OCI-M2 (cell line): ENCODE results near the gene MYOF.

Source experiments
- DNase-seq: peaks from one replicate; lab custom pipeline; 2025; ENCODE audit not compliant: unreplicated experiment; lab: John Stamatoyannopoulos, UW

MYOF gene

DNA sequence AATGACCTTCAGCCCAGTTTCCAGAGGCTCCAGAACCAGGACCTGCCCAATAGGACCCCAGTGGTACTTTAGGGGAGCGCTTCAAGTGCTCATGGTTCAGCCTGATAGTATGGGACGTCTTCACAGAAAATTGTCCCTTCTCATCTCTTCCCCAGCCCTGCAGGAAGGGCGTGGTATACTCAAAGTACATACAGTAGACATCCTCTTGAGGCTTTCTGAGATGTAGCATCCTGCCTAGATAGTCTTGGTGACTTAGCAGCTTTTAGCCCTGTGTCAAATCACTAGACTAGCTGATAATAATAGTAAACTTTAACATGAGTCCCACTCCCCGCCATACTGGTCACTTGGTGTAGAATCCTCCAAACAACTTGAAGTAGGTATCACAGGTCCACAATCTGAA, 215.3 kb downstream of the MYOF start:
- no peak for DNase-seq

DNA sequence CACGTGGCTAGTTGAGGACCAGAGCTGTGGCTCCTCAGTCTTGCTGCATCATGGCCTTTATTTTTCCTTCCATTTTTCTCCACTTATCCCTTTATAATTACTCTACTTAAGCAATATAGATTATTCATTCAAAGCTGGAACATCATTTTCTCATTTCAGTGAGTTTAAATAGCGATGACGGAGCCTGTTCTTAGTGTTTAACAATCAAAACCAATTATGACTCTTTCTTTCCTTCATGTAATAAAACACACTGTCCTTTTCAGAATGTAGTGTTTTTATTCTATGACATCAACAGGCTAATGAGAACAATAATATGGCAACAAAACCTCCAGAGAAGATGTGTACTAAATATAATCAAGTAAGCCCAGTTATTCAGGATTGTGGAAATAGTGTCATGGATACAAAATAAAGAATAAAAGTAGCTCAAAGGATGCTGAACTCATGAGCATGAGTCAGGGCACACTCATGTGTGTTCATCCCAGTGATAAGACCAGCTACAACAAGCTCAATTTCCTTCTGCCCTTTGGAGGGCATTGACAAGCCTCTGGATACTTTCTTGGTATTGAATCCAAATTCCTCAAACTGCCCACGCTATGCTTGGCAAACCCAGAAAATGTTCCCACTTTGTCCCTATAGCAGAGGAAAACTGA, 220.0 kb downstream of the MYOF start:
- DNase-seq: no peak

DNA sequence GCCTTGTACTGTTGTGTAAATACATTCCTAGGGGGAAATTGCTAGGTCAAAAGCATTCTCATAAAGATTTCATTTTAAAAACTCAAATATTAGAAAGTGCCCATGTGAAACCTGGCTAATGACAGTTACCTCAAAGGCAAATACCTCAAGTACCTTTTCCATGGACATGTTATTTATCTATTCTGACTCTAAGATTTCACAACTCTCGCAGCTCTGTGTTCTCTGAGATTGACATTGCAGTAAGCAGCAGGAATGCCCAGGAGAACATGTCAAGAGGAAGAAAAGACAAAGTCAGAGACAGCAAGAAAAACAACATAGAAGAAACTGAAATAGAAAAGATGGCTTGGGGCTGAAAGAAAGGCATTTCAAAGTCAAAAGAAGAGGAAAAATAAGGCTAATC, 221.0 kb downstream of the MYOF start:
- no peak for DNase-seq

DNA sequence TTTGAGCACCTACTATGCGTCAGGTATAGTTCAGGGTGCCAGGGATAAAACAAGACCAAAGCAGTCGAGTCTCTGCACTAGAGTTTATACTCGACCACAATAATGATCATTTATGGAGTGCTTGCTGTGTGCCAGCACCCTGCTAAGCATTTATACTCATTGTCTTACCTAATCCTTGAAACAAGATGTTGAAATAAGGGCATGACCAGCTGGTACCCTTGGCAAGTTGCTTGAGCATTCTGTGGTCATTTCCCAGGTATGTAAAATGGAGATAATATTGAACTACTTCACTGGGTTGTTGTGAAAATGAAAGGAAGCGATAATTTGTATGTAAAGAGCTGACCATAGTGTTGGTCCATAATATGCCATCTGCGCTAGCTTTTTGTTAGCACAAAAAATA, 223.0 kb downstream of the MYOF start:
- no peak for DNase-seq
